H1 (cell line): ENCODE data around the gene SIRT5. TPM values are rescaled to one million over a fixed set of nuclear protein-coding genes. Genes with fewer than 3 reads are reported as not detected.

Source experiments
- SP2 ChIP-seq: IDR thresholded peaks from 2 replicates; pipeline ENCODE4 v1.6.1; 2012; ENCODE audit warnings: mild to moderate bottlenecking, low read length, inconsistent platforms
- polyA plus RNA-seq, 7 experiments: library from polyadenylated mRNA; depleted of rRNA in 3 of 7; stranded (reverse) in 5 of 7; unstranded in 2 of 7; fragments of >200 nt in 5 of 7; fragments of 200-250 nt in 2 of 7; gene quantifications; 1 replicate in 5 of 7; 2 replicates in 1 of 7; 4 replicates in 1 of 7; pipeline versions ENCODE4 v1.2.1 to v1.2.3, GENCODE V29; 2011 to 2013; ENCODE audit warnings: missing spikeins in 2 of 7, mixed read lengths in 2 of 7
- total RNA-seq: library from RNA; stranded (reverse); fragmentation: NEBNext Ultra II Directional; extraction: Animal tissue kit (Norgen Biotek cat#: 25700); gene quantifications from 2 replicates; pipeline ENCODE4 v1.2.1, GENCODE V29; 2021

Gene SIRT5
- total and polyA plus RNA-seq, 2 of the 8 experiments (the other 6 are each of a cell fraction or from before 2014, with no cell fraction given): 7.4 to 14.7 TPM

DNA sequence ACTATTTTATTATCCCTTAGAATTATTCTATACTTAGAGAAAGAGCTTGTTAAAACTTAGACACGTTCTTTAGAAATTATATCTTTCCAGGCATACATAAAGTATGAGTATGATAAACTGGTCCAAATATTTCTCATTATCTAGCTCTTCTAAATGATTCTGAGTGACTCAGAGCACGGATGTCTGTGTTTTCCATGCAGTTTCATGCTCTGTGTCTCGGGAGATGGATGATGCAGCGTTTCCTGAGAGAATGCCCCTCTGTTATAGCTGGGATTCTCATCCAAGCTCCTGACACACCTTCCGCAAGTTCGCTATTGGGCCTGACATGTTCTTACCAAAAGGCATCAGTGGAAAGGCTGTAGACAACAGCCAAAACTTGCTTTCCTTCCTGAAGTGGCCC lies 19.3 kb downstream of the SIRT5 start (continued):
- no peak for TF ChIP-seq SP2
